BE2C (cell line): ENCODE data around the gene MPP2.
A peak's percentile ranks its signal among the peaks of the same experiment; 100 is the strongest.
"Not testable (repeated sequence)": the region's sequence is repeated elsewhere in the genome, so short reads cannot be mapped to it uniquely, and the experiment has no call there.

ENCODE experiments used
- DNase-seq: peaks from one replicate; pipeline ENCODE4 v3.0.0-alpha.2; 2020
- H3K27me3 ChIP-seq: fragments of 250-450 bp; sonication (Bioruptor Pico); 2 replicates; pipeline ENCODE4 v1.5.1; 2020; ENCODE audit warnings: mild to moderate bottlenecking
- H3K36me3 ChIP-seq: fragments of 250-450 bp; sonication (Bioruptor Pico); 2 replicates; pipeline ENCODE4 v1.5.1; 2020; ENCODE audit warnings: mild to moderate bottlenecking
- H3K4me1 ChIP-seq: fragments of 250-450 bp; sonication (Bioruptor Pico); 2 replicates; pipeline ENCODE4 v1.5.1; 2020
- H3K4me3 ChIP-seq: 2 replicates; pipeline ENCODE4 v1.5.1; 2011; ENCODE audit warnings: low read depth, low read length
- H3K9me3 ChIP-seq: fragments of 250-450 bp; sonication (Bioruptor Pico); 2 replicates; pipeline ENCODE4 v1.5.1; 2020
- CTCF ChIP-seq: IDR thresholded peaks from 2 replicates; pipeline ENCODE4 v1.5.1; 2012; ENCODE audit warnings: mild to moderate bottlenecking, low read depth, low read length

MPP2 gene

DNA sequence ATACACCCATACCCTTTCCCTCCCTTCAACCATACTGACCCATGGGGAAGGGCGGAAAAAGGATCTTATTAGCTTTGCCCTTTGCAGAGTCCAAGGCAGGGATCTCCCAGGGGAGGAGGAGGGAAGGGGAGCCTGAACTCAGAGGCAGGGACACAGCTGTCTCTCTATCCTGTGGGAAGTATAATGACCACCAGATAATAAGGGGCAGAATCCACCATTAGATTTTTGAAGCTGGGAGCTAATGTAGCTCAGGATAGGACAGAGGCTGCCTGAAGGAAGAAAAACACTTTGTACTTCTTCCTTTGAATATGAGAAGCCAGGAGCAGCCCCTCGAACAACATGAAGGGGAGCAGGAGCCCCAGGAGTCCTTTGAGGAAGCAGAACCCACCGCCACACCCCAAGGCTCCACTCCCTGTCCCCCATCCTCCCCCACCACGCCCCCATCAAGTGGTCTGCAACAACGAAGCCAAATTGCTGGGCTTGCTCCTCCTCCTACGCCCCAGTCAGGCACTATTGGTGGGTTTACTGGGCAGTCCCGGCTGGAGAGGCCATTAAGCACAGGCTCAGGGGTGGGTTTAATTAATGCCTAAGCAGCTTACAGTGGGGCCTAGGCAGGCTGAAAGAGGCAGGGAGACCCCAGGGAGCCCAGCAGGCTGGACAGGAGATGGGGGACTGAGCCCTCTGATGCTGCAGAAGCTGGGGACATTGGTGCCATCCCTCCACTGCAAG lies 5.3 kb downstream of the MPP2 start:
- Histone ChIP-seq H3K9me3 (no peaks in the 10 kb centered on the region), H3K4me3 (no peak overlapping the region), H3K27me3 (peaks cover 7% of the 10 kb centered on the region; the same call in 1 of the 2 replicates), H3K4me1 (peaks cover 14% of the 10 kb centered on the region), H3K36me3 (no peaks in the 10 kb centered on the region)
- TF ChIP-seq CTCF = no peak
- no peak for DNase-seq

DNA sequence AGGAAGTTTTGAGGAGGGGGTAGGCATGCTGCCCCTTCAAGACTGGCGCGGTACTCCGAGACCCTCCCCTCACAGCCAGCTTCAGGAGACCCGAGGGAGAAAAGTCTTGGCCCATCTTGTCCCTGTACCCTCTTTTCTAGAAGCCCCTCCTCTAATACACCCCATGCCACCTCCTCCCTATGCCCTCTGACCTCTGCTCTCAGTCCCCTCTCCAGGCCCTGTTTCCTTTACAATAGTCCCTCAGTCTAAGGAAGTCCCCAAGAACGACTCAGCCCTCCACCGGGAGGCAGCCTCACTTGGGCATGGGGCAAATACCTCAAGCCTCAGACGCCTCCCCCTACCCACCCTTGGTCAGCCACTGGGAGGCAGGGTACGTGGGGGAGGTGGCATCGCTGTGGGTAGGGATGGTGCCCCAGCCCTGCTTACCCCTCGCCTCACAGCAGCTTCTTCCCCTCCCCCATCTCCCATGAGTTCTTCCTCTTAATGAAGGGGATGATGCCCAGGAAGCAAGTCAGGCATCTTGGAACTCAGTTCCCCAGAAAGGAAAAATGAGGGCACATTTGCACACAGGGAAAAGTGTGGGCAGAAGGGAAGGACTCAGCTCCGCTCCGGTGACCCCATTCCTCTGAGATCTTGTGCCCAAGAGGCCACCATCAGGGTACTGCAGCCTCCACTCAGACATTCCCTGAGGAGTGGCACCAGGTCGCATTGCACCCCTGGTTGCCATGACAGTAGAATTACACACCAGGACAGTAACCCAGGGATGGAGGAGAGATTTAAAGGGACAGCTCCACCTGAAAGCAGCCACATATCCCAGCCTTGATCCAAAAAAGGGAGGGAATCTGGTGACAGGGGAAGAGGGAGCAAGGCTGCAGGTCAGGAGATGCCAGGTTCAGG lies 6.2 kb downstream of the MPP2 start:
- Histone ChIP-seq H3K27me3 (peaks cover 6% of the 10 kb centered on the region; the same call in 1 of the 2 replicates), H3K36me3 (no peaks in the 10 kb centered on the region), H3K4me3 (peak overlapping the region; percentile 61), H3K4me1 (peaks cover 12% of the 10 kb centered on the region), H3K9me3 (no peaks in the 10 kb centered on the region)
- DNase-seq = no peak
- no peak for TF ChIP-seq CTCF

GRCh38 chr17:43900183-43900857 lies 7.0 kb downstream of the MPP2 start:
- no peaks in the 10 kb centered on the region for H3K27me3 ChIP-seq
- DNase-seq = peak; percentile 95
- no peaks in the 10 kb centered on the region for H3K36me3 ChIP-seq
- H3K9me3 ChIP-seq = no peaks in the 10 kb centered on the region
- peak overlapping the region; percentile 61 for H3K4me3 ChIP-seq
- peaks cover 7% of the 10 kb centered on the region for H3K4me1 ChIP-seq
- no peak for TF ChIP-seq CTCF

GRCh38 chr17:43898446-43898845 lies 8.9 kb downstream of the MPP2 start:
- H3K4me3 ChIP-seq = no peak overlapping the region
- H3K27me3 ChIP-seq = no peaks in the 10 kb centered on the region
- TF ChIP-seq CTCF = no peak
- no peak for DNase-seq
- peaks cover 7% of the 10 kb centered on the region for H3K4me1 ChIP-seq
- no peaks in the 10 kb centered on the region for H3K9me3 ChIP-seq
- H3K36me3 ChIP-seq = no peaks in the 10 kb centered on the region

GRCh38 chr17:43897831-43898230 lies 9.5 kb downstream of the MPP2 start:
- TF ChIP-seq CTCF = no peak
- H3K27me3 ChIP-seq = no peaks in the 10 kb centered on the region
- H3K4me3 ChIP-seq = no peak overlapping the region
- H3K4me1 ChIP-seq = peaks cover 7% of the 10 kb centered on the region
- H3K36me3 ChIP-seq = no peaks in the 10 kb centered on the region
- no peak for DNase-seq
- H3K9me3 ChIP-seq = no peaks in the 10 kb centered on the region

DNA sequence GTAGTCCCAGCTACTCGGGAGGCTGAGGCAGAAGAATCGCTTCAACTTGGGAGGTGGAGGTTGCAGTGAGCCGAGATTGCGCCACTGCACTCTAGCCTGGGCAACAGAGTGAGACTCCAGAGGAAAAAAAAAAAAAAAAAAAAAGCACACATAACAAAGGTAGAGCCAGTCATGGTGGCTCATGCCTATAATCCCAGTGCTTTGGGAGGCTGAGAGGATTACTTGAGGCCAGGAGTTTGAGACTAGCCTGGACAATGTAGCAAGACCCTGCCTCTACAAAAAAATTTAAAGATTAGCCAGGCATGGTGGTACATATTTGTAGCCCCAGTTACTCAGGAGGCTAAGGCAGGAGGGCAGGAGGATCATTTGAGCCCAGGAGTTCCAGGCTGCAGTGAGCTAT lies 12.8 kb downstream of the MPP2 start:
- not testable (repeated sequence) for DNase-seq, H3K4me1 ChIP-seq, H3K9me3 ChIP-seq, H3K36me3 ChIP-seq, H3K27me3 ChIP-seq, H3K4me3 ChIP-seq
